HG03135 (cell line): ENCODE data around the gene DUS1L.

Experiments
- ATAC-seq: cut with Tn5 transposase; IDR thresholded peaks from one replicate; pipeline ENCODE4 v1.9.1; 2021; ENCODE audit warnings: mild to moderate bottlenecking, moderate library complexity; ENCODE audit not compliant: unreplicated experiment

DUS1L gene

GRCh38 chr17:82077617-82078358 is 12.2 kb upstream of the DUS1L start:
- no peak for ATAC-seq

- ATAC-seq = no peak
Measured at GRCh38 chr17:82076785-82077591, 11.4 kb upstream of the DUS1L start.

GRCh38 chr17:82076018-82076784 is 10.6 kb upstream of the DUS1L start:
- ATAC-seq = no peak

GRCh38 chr17:82073446-82073845 is 7.8 kb upstream of the DUS1L start:
- no peak for ATAC-seq

GRCh38 chr17:82072827-82073226 is 7.2 kb upstream of the DUS1L start:
- ATAC-seq = no peak

GRCh38 chr17:82070611-82071010 is 5.0 kb upstream of the DUS1L start:
- no peak for ATAC-seq

GRCh38 chr17:82065193-82065637 is 389 bp downstream of the DUS1L start:
- ATAC-seq = peak; percentile 24

- ATAC-seq = no peak
Measured at GRCh38 chr17:82064433-82065192, 991 bp downstream of the DUS1L start.

- ATAC-seq = no peak
Measured at GRCh38 chr17:82063424-82064415, 1.9 kb downstream of the DUS1L start.

- ATAC-seq = no peak
Measured at GRCh38 chr17:82062984-82063368, 2.6 kb downstream of the DUS1L start.

- ATAC-seq = no peak
Measured at GRCh38 chr17:82062076-82062983, 3.3 kb downstream of the DUS1L start.

GRCh38 chr17:82061047-82061925 is 4.3 kb downstream of the DUS1L start:
- ATAC-seq = no peak

- ATAC-seq = no peak
Measured at GRCh38 chr17:82060614-82061013, 5.0 kb downstream of the DUS1L start.

GRCh38 chr17:82060001-82060380 is 5.6 kb downstream of the DUS1L start:
- ATAC-seq = no peak

- no peak for ATAC-seq
Measured at GRCh38 chr17:82059272-82060000, 6.2 kb downstream of the DUS1L start.

- ATAC-seq = no peak
Measured at GRCh38 chr17:82058855-82059249, 6.8 kb downstream of the DUS1L start.
